Kidney glomerular epithelial cell (primary cell): ENCODE results near the gene IFNG-AS1.

Experiments used
- DNase-seq: peaks from one replicate; lab custom pipeline; 2025; lab: John Stamatoyannopoulos, UW

Gene IFNG-AS1

GRCh38 chr12:68037616-68038255, 48.5 kb downstream of the IFNG-AS1 start:
- no peak for DNase-seq

GRCh38 chr12:68038650-68039049, 49.4 kb downstream of the IFNG-AS1 start:
- DNase-seq = no peak

- peak; percentile 70 for DNase-seq
Measured at GRCh38 chr12:68040450-68041075, 51.3 kb downstream of the IFNG-AS1 start.

GRCh38 chr12:68042212-68042699, 53.0 kb downstream of the IFNG-AS1 start:
- DNase-seq = no peak

- DNase-seq = peak; percentile 50
Measured at GRCh38 chr12:68043435-68043834, 54.2 kb downstream of the IFNG-AS1 start.

- no peak for DNase-seq
Measured at GRCh38 chr12:68048648-68049297, 59.5 kb downstream of the IFNG-AS1 start.

- DNase-seq = no peak
Measured at GRCh38 chr12:68056300-68056699, 67.1 kb downstream of the IFNG-AS1 start.

GRCh38 chr12:68063900-68064590, 74.8 kb downstream of the IFNG-AS1 start:
- no peak for DNase-seq

GRCh38 chr12:68065163-68065562, 75.9 kb downstream of the IFNG-AS1 start:
- no peak for DNase-seq

- no peak for DNase-seq
Measured at GRCh38 chr12:68065687-68066086, 76.4 kb downstream of the IFNG-AS1 start.

- DNase-seq = no peak
Measured at GRCh38 chr12:68067762-68068376, 78.6 kb downstream of the IFNG-AS1 start.

- no peak for DNase-seq
Measured at GRCh38 chr12:68069275-68069674, 80.0 kb downstream of the IFNG-AS1 start.
